Bronchial epithelial cell (primary cell): Measurements from ENCODE around the gene KCNK3. TPM values are rescaled to one million over a fixed set of nuclear protein-coding genes. Genes with fewer than 3 reads are reported as not detected.

ENCODE experiments used
- DNase-seq: peaks from one replicate; pipeline ENCODE4 v3.0.0-alpha.2; 2010; ENCODE audit warnings: low read depth
- FAIRE-seq: peaks from 2 replicates; lab custom pipeline; 2011; peaks lifted over from hg19 to GRCh38; lab: Jason Lieb, UNC
- H3K27me3 ChIP-seq: 2 replicates; pipeline ENCODE4 v1.5.1; 2011; ENCODE audit warnings: low read length; ENCODE audit not compliant: control insufficient read depth, insufficient read depth
- H3K36me3 ChIP-seq: 2 replicates; pipeline ENCODE4 v1.5.1; 2011; ENCODE audit warnings: low read length; ENCODE audit not compliant: control insufficient read depth, insufficient read depth
- H3K4me3 ChIP-seq: 2 replicates; pipeline ENCODE4 v1.5.1; 2011; ENCODE audit warnings: mild to moderate bottlenecking, low read depth, low read length, control low read depth
- total RNA-seq: library from RNA; depleted of rRNA; stranded (reverse); fragments of >200 nt; gene quantifications from 2 replicates; pipeline ENCODE4 v1.2.1, GENCODE V29; 2014
- TF ChIP-seq, protein P1 (sequence below): IDR thresholded peaks from 2 replicates; pipeline ENCODE4 v1.5.1; 2011; ENCODE audit warnings: mild to moderate bottlenecking, moderate library complexity, low read length, control low read depth, inconsistent platforms; ENCODE audit not compliant: insufficient read depth, severe bottlenecking

The KCNK3 gene
- total RNA-seq, 1 donor from 2014 or later: not detected

DNA sequence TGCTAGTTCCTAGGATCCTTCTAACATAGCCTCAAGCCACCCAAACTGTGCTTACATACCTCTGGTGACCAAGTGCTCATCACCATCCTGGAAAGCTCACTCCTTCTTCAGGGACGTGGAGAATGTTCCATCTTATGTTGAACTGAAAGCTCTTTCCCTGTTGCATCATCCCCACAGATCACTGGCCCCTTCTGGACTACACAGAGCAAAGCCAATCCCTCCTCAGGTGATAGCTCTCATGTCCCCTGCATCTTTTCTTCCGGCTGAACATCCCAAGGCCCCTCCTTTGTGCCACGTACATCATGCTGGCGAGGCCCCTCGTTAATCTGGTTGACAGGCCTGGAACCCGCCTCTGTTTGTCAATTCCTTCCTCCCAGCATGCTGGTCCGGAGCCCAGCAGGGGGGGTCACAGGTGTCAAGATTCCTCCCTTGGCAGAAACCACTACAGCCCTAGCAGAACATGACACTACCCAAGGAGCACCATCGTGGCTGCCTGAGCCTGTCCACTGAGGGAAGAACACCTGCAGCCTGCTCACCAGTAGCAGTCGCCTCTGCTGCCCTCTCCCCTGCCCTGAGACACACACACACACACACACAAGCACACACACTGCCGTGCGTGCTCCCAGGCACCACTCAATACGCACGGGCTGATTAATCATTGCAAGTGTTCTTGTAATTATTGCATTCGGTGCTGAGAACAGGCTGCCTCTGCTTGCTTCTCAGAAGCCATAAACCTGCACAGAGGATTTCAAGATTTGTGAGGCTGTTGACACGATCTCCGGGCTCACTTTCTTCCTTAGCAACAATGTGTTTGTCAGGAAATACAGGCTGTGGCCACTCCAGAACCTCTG, 6.3 kb upstream of the KCNK3 start:
- DNase-seq (no peak), FAIRE-seq (no peak)
- TF ChIP-seq, protein P1, sequence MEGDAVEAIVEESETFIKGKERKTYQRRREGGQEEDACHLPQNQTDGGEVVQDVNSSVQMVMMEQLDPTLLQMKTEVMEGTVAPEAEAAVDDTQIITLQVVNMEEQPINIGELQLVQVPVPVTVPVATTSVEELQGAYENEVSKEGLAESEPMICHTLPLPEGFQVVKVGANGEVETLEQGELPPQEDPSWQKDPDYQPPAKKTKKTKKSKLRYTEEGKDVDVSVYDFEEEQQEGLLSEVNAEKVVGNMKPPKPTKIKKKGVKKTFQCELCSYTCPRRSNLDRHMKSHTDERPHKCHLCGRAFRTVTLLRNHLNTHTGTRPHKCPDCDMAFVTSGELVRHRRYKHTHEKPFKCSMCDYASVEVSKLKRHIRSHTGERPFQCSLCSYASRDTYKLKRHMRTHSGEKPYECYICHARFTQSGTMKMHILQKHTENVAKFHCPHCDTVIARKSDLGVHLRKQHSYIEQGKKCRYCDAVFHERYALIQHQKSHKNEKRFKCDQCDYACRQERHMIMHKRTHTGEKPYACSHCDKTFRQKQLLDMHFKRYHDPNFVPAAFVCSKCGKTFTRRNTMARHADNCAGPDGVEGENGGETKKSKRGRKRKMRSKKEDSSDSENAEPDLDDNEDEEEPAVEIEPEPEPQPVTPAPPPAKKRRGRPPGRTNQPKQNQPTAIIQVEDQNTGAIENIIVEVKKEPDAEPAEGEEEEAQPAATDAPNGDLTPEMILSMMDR: no peak
- Histone ChIP-seq H3K27me3 (peaks cover 14% of the 10 kb centered on the region), H3K36me3 (no peaks in the 10 kb centered on the region), H3K4me3 (no peak overlapping the region)

GRCh38 chr2:26687328-26687727, 5.2 kb upstream of the KCNK3 start:
- no peak overlapping the region for H3K4me3 ChIP-seq
- peaks cover 14% of the 10 kb centered on the region for H3K27me3 ChIP-seq
- H3K36me3 ChIP-seq: no peaks in the 10 kb centered on the region
- TF ChIP-seq, protein P1: no peak
- DNase-seq (peak; percentile 25), FAIRE-seq (peak; percentile 88)

GRCh38 chr2:26687801-26688200, 4.7 kb upstream of the KCNK3 start:
- Histone ChIP-seq H3K4me3 (no peak overlapping the region), H3K36me3 (no peaks in the 10 kb centered on the region), H3K27me3 (peaks cover 14% of the 10 kb centered on the region)
- FAIRE-seq (no peak), DNase-seq (no peak)
- TF ChIP-seq, protein P1: no peak

GRCh38 chr2:26691161-26691560, 1.4 kb upstream of the KCNK3 start:
- FAIRE-seq (no peak), DNase-seq (no peak)
- H3K27me3 ChIP-seq: peaks cover 20% of the 10 kb centered on the region

DNA sequence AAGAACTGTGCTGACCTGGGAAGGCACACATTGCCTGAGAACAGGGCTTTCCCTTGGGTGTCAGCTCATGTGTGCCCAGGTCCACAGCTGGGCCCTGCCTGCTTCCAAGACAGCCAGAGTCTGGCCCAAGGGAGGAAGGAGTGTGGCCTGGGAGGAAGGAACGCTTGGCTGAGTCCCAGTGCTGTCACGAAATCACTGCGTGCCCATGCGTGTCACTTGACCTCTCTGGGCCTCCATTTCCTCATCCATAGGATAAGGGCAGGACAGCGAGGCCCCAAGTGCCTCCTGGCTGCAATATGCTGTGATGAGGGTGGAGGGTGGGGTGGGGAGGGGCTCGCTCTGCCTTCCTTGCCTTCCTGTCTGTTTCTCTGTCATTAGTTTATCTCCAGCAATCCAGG, 642 bp upstream of the KCNK3 start:
- DNase-seq (no peak), FAIRE-seq (no peak)
- Histone ChIP-seq H3K4me3 (no peak overlapping the region), H3K36me3 (no peaks in the 10 kb centered on the region), H3K27me3 (peaks cover 18% of the 10 kb centered on the region)
- TF ChIP-seq, protein P1: no peak

More at GRCh38 chr2:26691161-26691560, 1.4 kb upstream of the KCNK3 start:
- TF ChIP-seq, protein P1: no peak
- Histone ChIP-seq H3K36me3 (no peaks in the 10 kb centered on the region), H3K4me3 (no peak overlapping the region)
